Lower leg skin (tissue), 3 donors: ENCODE measurements around the gene PNMA8B.

Experiments used
- POLR2A ChIP-seq, 2 donors: fragments of 450-650 bp; IDR thresholded peaks; one replicate each; pipeline ENCODE4 v1.6.1; 2016 to 2017; ENCODE audit warnings: antibody characterized with exemption in 2 of 2, mild to moderate bottlenecking in 1 of 2, moderate library complexity in 1 of 2
- TF ChIP-seq, protein P1 (sequence below), 3 donors: fragments of 450-650 bp; IDR thresholded peaks; one replicate each; pipeline ENCODE4 v1.5.1; 2016; ENCODE audit warnings: antibody characterized with exemption in 3 of 3, mild to moderate bottlenecking in 3 of 3, moderate library complexity in 2 of 3

DNA sequence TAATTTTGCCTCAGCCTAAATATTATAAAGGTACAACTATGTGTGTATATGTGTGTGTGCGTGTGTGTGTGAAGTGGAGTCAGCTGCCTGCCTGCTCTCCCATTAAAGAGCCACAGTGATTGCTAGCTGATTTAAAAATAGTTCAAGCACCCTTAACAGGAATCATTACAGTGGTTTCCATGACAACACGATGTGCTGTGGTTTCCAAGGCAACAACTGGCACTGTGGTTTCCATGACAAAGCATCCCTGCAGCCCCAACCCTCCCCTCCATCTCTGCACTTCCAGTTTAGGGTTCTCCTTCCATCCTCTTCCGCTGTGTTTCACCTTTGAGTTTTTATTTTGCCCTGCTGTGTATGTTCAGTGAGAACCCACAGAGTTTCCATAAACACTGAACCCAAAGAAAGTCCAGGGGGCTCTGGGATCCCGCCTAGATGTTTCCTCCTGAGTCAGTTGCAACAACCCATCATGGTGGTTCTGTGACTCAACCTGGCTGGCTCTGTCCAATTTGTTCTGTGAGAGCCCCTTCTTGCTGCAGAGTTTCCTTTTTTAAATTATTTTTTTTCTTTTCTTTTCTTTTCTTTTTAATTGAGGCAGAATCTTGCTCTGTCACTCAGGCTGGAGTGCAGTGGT lies 17.2 kb downstream of the PNMA8B start:
- no peak for TF ChIP-seq POLR2A (IDR thresholded peaks at IDR 0.05)
- TF ChIP-seq, protein P1, sequence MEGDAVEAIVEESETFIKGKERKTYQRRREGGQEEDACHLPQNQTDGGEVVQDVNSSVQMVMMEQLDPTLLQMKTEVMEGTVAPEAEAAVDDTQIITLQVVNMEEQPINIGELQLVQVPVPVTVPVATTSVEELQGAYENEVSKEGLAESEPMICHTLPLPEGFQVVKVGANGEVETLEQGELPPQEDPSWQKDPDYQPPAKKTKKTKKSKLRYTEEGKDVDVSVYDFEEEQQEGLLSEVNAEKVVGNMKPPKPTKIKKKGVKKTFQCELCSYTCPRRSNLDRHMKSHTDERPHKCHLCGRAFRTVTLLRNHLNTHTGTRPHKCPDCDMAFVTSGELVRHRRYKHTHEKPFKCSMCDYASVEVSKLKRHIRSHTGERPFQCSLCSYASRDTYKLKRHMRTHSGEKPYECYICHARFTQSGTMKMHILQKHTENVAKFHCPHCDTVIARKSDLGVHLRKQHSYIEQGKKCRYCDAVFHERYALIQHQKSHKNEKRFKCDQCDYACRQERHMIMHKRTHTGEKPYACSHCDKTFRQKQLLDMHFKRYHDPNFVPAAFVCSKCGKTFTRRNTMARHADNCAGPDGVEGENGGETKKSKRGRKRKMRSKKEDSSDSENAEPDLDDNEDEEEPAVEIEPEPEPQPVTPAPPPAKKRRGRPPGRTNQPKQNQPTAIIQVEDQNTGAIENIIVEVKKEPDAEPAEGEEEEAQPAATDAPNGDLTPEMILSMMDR (IDR thresholded peaks at IDR 0.05) = no peak
